Breast epithelium (tissue), 3 donors: Measurements from ENCODE around the gene PIP4P1.

Experiments
- POLR2A ChIP-seq: fragments of 450-650 bp; IDR thresholded peaks from one replicate; pipeline ENCODE4 v1.6.1; 2016; ENCODE audit warnings: antibody characterized with exemption, mild to moderate bottlenecking, moderate library complexity
- TF ChIP-seq, protein P1 (sequence below), 3 donors: fragments of 450-650 bp; IDR thresholded peaks; one replicate each; pipeline ENCODE4 v1.5.1; 2016 to 2017; ENCODE audit warnings: antibody characterized with exemption in 3 of 3, mild to moderate bottlenecking in 3 of 3, moderate library complexity in 3 of 3

DNA sequence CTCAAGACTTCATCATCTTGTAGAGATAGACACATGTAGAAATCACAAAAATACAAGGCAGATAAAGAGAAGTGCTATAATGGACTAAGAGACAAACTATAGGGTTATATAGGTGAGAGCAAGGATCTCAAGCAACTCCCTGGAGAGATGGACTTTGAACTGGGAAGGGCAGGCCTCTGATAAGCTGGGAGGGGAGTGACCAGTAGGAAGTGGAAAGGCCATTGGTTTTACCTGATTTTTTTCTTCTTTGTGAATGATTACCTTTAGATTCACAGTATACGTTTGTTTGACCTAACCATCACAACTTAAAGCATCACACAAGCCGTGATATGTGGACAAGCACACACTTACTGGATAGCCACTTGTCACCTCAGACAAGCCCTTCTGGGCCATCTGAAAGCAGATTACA is 42.7 kb downstream of the PIP4P1 start:
- TF ChIP-seq, protein P1, sequence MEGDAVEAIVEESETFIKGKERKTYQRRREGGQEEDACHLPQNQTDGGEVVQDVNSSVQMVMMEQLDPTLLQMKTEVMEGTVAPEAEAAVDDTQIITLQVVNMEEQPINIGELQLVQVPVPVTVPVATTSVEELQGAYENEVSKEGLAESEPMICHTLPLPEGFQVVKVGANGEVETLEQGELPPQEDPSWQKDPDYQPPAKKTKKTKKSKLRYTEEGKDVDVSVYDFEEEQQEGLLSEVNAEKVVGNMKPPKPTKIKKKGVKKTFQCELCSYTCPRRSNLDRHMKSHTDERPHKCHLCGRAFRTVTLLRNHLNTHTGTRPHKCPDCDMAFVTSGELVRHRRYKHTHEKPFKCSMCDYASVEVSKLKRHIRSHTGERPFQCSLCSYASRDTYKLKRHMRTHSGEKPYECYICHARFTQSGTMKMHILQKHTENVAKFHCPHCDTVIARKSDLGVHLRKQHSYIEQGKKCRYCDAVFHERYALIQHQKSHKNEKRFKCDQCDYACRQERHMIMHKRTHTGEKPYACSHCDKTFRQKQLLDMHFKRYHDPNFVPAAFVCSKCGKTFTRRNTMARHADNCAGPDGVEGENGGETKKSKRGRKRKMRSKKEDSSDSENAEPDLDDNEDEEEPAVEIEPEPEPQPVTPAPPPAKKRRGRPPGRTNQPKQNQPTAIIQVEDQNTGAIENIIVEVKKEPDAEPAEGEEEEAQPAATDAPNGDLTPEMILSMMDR (IDR thresholded peaks at IDR 0.05) = no peak
- TF ChIP-seq POLR2A = no peak
